Nephron (organoid): ENCODE data around the gene SASH1.

Source experiments
- H3K27ac Mint-ChIP-seq, 3 experiments: 2 replicates each; pipeline ENCODE4 v1.8.0; 2020; ENCODE audit warnings: mixed read lengths in 3 of 3, mild to moderate bottlenecking in 2 of 3, moderate library complexity in 1 of 3
- H3K27me3 Mint-ChIP-seq: 2 replicates; pipeline ENCODE4 v1.8.0; 2021; ENCODE audit warnings: low read depth, mild to moderate bottlenecking, moderate library complexity, mixed read lengths
- H3K36me3 Mint-ChIP-seq: 2 replicates; pipeline ENCODE4 v1.8.0; 2020; ENCODE audit warnings: low read depth, mixed read lengths
- H3K4me1 Mint-ChIP-seq: 2 replicates; pipeline ENCODE4 v1.8.0; 2020; ENCODE audit warnings: mixed read lengths
- H3K4me3 Mint-ChIP-seq, 3 experiments: 2 replicates each; pipeline ENCODE4 v1.8.0; 2020; ENCODE audit warnings: mild to moderate bottlenecking in 3 of 3, mixed read lengths in 3 of 3, moderate library complexity in 2 of 3
- H3K9me3 Mint-ChIP-seq: 2 replicates; pipeline ENCODE4 v1.8.0; 2020; ENCODE audit warnings: mixed read lengths
- CTCF ChIP-seq, 3 experiments: fragments of 200-600 bp; sonication (generic); IDR thresholded peaks; one replicate each; pipeline ENCODE4 v1.5.0; 2021; ENCODE audit warnings: antibody characterized with exemption in 3 of 3; ENCODE audit not compliant: unreplicated experiment in 3 of 3

The SASH1 gene

GRCh38 chr6:148532698-148533097 lies 190.1 kb downstream of the SASH1 start:
- Mint-ChIP-seq H3K36me3 (peaks cover 80% of the 10 kb centered on the region), H3K9me3 (no peaks in the 10 kb centered on the region), H3K27me3 (no peaks in the 10 kb centered on the region), H3K27ac (peak overlapping the region in 1 of 3 experiments; percentile 14), H3K4me1 (peaks cover 24% of the 10 kb centered on the region), H3K4me3 (no peak overlapping the region)
- no peak for TF ChIP-seq CTCF (IDR thresholded peaks at IDR 0.05; ENCODE audit: unreplicated experiment in 3 of 3)

- H3K4me1 Mint-ChIP-seq = peaks cover 32% of the 10 kb centered on the region
- no peaks in the 10 kb centered on the region for H3K27me3 Mint-ChIP-seq
- no peaks in the 10 kb centered on the region for H3K9me3 Mint-ChIP-seq
- no peak overlapping the region for H3K4me3 Mint-ChIP-seq
- peaks cover 80% of the 10 kb centered on the region for H3K36me3 Mint-ChIP-seq
- peak overlapping the region in 1 of 3 experiments; percentile 14 for H3K27ac Mint-ChIP-seq
- no peak for TF ChIP-seq CTCF (IDR thresholded peaks at IDR 0.05; ENCODE audit: unreplicated experiment in 3 of 3)
These were observed 190.9 kb downstream of the SASH1 start for GRCh38 chr6:148533309-148534107.

- peaks cover 42% of the 10 kb centered on the region for H3K4me1 Mint-ChIP-seq
- no peak overlapping the region for H3K4me3 Mint-ChIP-seq
- H3K36me3 Mint-ChIP-seq = peaks cover 78% of the 10 kb centered on the region
- H3K9me3 Mint-ChIP-seq = no peaks in the 10 kb centered on the region
- H3K27ac Mint-ChIP-seq = no peak overlapping the region
- no peak for TF ChIP-seq CTCF (IDR thresholded peaks at IDR 0.05; ENCODE audit: unreplicated experiment in 3 of 3)
- H3K27me3 Mint-ChIP-seq = no peaks in the 10 kb centered on the region
These were observed 192.2 kb downstream of the SASH1 start for GRCh38 chr6:148534871-148535270.

GRCh38 chr6:148535381-148535780 lies 192.7 kb downstream of the SASH1 start:
- TF ChIP-seq CTCF (IDR thresholded peaks at IDR 0.05; ENCODE audit: unreplicated experiment in 3 of 3) = no peak
- Mint-ChIP-seq H3K4me3 (no peak overlapping the region), H3K36me3 (peaks cover 82% of the 10 kb centered on the region), H3K27me3 (no peaks in the 10 kb centered on the region), H3K27ac (no peak overlapping the region), H3K4me1 (peaks cover 44% of the 10 kb centered on the region), H3K9me3 (no peaks in the 10 kb centered on the region)

GRCh38 chr6:148535976-148536375 lies 193.3 kb downstream of the SASH1 start:
- H3K36me3 Mint-ChIP-seq = peaks cover 85% of the 10 kb centered on the region
- H3K4me3 Mint-ChIP-seq = no peak overlapping the region
- no peaks in the 10 kb centered on the region for H3K27me3 Mint-ChIP-seq
- no peaks in the 10 kb centered on the region for H3K9me3 Mint-ChIP-seq
- no peak for TF ChIP-seq CTCF (IDR thresholded peaks at IDR 0.05; ENCODE audit: unreplicated experiment in 3 of 3)
- peaks cover 38% of the 10 kb centered on the region for H3K4me1 Mint-ChIP-seq
- no peak overlapping the region for H3K27ac Mint-ChIP-seq
